GM12872 (cell line): Measurements from ENCODE around the gene CHD6.

Source experiments
- TF ChIP-seq, protein P1 (sequence below): IDR thresholded peaks from 3 replicates; pipeline ENCODE4 v1.5.1; 2011; ENCODE audit warnings: low read depth, mild to moderate bottlenecking, low read length, moderate library complexity; ENCODE audit not compliant: insufficient read depth

Gene CHD6

GRCh38 chr20:41609474-41609873 lies 8.7 kb downstream of the CHD6 start:
- TF ChIP-seq, protein P1, sequence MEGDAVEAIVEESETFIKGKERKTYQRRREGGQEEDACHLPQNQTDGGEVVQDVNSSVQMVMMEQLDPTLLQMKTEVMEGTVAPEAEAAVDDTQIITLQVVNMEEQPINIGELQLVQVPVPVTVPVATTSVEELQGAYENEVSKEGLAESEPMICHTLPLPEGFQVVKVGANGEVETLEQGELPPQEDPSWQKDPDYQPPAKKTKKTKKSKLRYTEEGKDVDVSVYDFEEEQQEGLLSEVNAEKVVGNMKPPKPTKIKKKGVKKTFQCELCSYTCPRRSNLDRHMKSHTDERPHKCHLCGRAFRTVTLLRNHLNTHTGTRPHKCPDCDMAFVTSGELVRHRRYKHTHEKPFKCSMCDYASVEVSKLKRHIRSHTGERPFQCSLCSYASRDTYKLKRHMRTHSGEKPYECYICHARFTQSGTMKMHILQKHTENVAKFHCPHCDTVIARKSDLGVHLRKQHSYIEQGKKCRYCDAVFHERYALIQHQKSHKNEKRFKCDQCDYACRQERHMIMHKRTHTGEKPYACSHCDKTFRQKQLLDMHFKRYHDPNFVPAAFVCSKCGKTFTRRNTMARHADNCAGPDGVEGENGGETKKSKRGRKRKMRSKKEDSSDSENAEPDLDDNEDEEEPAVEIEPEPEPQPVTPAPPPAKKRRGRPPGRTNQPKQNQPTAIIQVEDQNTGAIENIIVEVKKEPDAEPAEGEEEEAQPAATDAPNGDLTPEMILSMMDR: no peak

DNA sequence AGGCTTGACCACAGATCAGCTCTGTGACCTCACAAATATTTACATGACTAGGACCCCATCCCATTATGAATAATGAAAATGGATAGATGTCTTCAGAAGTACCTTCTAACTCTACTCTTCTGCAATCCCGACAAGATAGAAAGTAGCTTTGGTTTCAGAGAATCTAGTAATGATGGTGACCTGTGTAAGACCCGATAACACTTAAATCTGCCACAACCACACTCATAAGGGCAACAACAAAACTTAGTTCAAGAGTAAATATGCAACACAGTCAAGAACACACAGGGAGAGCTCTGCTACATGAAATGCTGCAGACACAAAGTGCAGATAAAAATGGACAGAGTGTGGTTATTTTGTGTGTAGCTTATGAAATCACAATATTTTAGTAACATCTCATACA lies 9.6 kb downstream of the CHD6 start:
- TF ChIP-seq, protein P1: no peak

DNA sequence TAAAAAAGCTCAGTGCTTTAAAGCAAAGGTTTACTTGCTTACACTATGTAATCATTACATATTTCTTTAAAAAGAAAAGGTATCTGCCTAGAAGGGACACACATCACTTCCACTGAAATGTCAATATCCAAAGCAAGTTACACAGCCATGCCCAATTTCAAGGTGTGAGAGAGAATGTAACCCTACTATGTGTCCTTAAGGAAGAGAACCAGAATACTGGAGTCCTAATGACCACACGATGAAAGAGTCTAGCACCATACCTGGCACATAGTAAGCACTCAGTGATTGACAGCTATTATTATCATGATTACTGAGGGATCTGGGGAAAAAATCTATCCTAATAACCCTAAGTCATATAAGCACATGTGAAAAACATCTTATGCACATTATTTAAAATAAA lies 10.4 kb downstream of the CHD6 start:
- TF ChIP-seq, protein P1: no peak

DNA sequence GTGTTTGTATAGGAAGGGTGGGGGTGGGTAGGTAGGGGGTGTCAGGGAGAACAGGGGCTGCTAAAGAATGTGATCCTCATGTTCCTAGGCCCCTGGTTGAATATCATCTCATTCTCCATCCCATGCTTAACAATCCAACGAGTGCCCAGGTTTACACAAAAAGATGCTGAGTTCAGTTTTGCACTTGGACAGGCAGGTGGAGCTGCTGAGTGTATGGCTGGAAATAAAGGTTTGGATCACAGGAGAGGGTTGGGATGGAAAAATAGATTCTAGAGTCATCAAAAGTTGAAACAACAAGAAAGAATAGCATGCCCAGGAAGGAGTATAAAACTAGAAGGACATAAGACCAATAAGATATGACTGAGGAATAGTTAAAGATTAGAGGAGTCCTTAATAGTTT lies 14.2 kb downstream of the CHD6 start:
- TF ChIP-seq, protein P1: no peak

GRCh38 chr20:41601742-41602141 lies 16.4 kb downstream of the CHD6 start:
- TF ChIP-seq, protein P1: no peak

- TF ChIP-seq, protein P1: no peak
These were observed 17.1 kb downstream of the CHD6 start for GRCh38 chr20:41600926-41601631.

DNA sequence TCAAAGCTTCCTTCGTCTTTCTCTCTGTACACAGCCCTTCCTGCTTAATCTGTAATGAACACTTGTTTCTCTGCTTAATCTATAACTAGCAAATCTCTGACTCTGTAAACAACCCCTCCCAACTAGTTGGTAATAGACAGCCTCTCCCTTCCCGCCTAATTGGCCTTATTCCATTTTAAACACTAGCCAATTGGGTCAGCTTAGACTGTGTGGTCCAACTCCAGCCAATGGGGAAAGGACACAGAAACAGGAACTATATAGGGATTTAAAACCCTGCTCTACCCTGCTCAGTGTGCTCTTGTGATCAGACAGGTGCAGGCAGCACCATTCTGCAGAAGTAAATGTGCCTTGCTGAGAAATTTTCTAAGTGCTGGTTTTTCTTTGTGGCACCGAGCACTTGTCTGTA lies 18.5 kb downstream of the CHD6 start:
- TF ChIP-seq, protein P1: no peak

DNA sequence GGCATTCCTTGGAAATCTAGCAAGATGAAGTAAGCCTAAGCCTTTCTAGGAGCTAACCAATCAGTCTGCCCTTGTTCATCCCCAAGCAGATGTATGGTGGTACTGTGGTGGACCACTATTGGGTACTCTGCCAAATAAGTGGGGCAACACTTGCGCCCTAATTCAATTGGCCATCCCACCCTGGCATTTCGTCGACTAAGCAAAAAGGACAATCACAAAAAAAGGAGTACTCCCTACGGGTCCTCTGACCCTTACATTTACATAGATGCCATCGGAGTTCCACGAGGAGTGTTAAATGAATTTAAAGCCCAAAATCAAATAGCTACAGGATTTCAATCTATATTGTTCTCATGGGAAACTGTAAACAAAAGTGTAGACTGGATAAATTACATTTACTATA lies 19.5 kb downstream of the CHD6 start:
- TF ChIP-seq, protein P1: no peak
